BLaER1 treated with 17β-estradiol and CSF1 and Interleukin-3, amounts not matched to agents 10 nM and 100 nM (cell line): Measurements from ENCODE around the gene DMPK.
A peak's percentile ranks its signal among the peaks of the same experiment; 100 is the strongest.

Experiments used
- H3K27ac ChIP-seq, 11 experiments: shearing (Covaris generic); formaldehyde crosslinking; 2 replicates each; pipeline ENCODE4 v1.8.1; 2022
- H3K27me3 ChIP-seq, 11 experiments: shearing (Covaris generic); formaldehyde crosslinking; 2 replicates each; pipeline ENCODE4 v1.8.1; 2022
- H3K36me3 ChIP-seq, 11 experiments: shearing (Covaris generic); formaldehyde crosslinking; 2 replicates each; pipeline ENCODE4 v1.8.1; 2022
- H3K4me1 ChIP-seq, 10 experiments: shearing (Covaris generic); formaldehyde crosslinking; 2 replicates each; pipeline ENCODE4 v1.8.1; 2022
- H3K4me2 ChIP-seq, 11 experiments: shearing (Covaris generic); formaldehyde crosslinking; 2 replicates each; pipeline ENCODE4 v1.8.1; 2022
- H3K4me3 ChIP-seq, 10 experiments: shearing (Covaris generic); formaldehyde crosslinking; 2 replicates each; pipeline ENCODE4 v1.8.1; 2022
- H3K9ac ChIP-seq, 11 experiments: shearing (Covaris generic); formaldehyde crosslinking; 2 replicates each; pipeline ENCODE4 v1.8.1; 2022
- H3K9me3 ChIP-seq, 11 experiments: shearing (Covaris generic); formaldehyde crosslinking; replicated peaks in 1 of 11; 2 replicates each; pipeline ENCODE4 v1.8.1; 2022
- H4K20me1 ChIP-seq, 11 experiments: shearing (Covaris generic); formaldehyde crosslinking; 2 replicates each; pipeline ENCODE4 v1.8.1; 2022
- Cebpa-rat ChIP-seq, 11 experiments: shearing (Covaris generic); IDR thresholded peaks; 2 replicates each; pipeline ENCODE4 v1.8.1; 2022

DMPK gene

GRCh38 chr19:45767881-45768654, 14.2 kb downstream of the DMPK start:
- H3K27ac ChIP-seq, result peak overlapping the region in 10 of 11 experiments; percentile 65 to 82 (median 74); a peak in 19 of 22 replicates
- H3K4me2 ChIP-seq, result peak overlapping the region; percentile 87 to 100 (median 99)

GRCh38 chr19:45767410-45767880, 14.8 kb downstream of the DMPK start:
- Histone ChIP-seq H3K27ac (no peak overlapping the region), H3K4me1 (peaks cover 9 to 74% (median 62%) of the 10 kb centered on the region in 10 experiments), H4K20me1 (peaks cover 16 to 57% (median 18%) of the 10 kb centered on the region in 11 experiments; a peak in 21 of 22 replicates), H3K9ac (peak overlapping the region in 7 of 11 experiments; percentile 76 to 85 (median 81); a peak in 12 of 22 replicates), H3K27me3 (peaks cover 14 to 38% (median 20%) of the 10 kb centered on the region in 11 experiments), H3K4me2 (peak overlapping the region; percentile 87 to 100 (median 99)), H3K9me3 (no peaks in the 10 kb centered on the region), H3K36me3 (peaks cover 0 to 5% (median 0%) of the 10 kb centered on the region in 11 experiments; a peak in 2 of 22 replicates), H3K4me3 (peak overlapping the region; percentile 69 to 83 (median 76))
- no peak for TF ChIP-seq Cebpa-rat (IDR thresholded peaks at IDR 0.05)

More at GRCh38 chr19:45767881-45768654, 14.2 kb downstream of the DMPK start:
- Histone ChIP-seq H3K9ac (peak overlapping the region; percentile 66 to 85 (median 77)), H3K4me3 (peak overlapping the region; percentile 69 to 83 (median 76)), H3K36me3 (peaks cover 0 to 11% (median 0%) of the 10 kb centered on the region in 11 experiments; a peak in 2 of 22 replicates), H3K27me3 (peaks cover 14 to 44% (median 20%) of the 10 kb centered on the region in 11 experiments), H3K4me1 (peaks cover 14 to 74% (median 62%) of the 10 kb centered on the region in 10 experiments), H4K20me1 (peaks cover 22 to 64% (median 24%) of the 10 kb centered on the region in 11 experiments; a peak in 21 of 22 replicates), H3K9me3 (no peaks in the 10 kb centered on the region)
- TF ChIP-seq Cebpa-rat (IDR thresholded peaks at IDR 0.05), result no peak

- Histone ChIP-seq H3K36me3 (peaks cover 0 to 5% (median 0%) of the 10 kb centered on the region in 11 experiments; a peak in 2 of 22 replicates), H3K4me1 (peaks cover 9 to 74% (median 62%) of the 10 kb centered on the region in 10 experiments), H4K20me1 (peaks cover 12 to 52% (median 13%) of the 10 kb centered on the region in 11 experiments; a peak in 21 of 22 replicates), H3K4me2 (peak overlapping the region in 9 of 11 experiments; percentile 5 to 100 (median 99); a peak in 12 of 22 replicates), H3K9me3 (no peaks in the 10 kb centered on the region), H3K27me3 (peaks cover 14 to 33% (median 20%) of the 10 kb centered on the region in 11 experiments), H3K4me3 (no peak overlapping the region), H3K9ac (0 out of 22 replicates have a peak overlapping the region, but pooled peaks of 1 of the 11 experiments have one; percentile 85), H3K27ac (no peak overlapping the region)
- no peak for TF ChIP-seq Cebpa-rat (IDR thresholded peaks at IDR 0.05)
Observed at GRCh38 chr19:45766869-45767346, 15.4 kb downstream of the DMPK start.

- H3K27me3 ChIP-seq, result peaks cover 14 to 27% (median 20%) of the 10 kb centered on the region in 11 experiments
- no peak overlapping the region for H3K4me3 ChIP-seq
- H3K27ac ChIP-seq, result no peak overlapping the region
- H3K4me2 ChIP-seq, result peak overlapping the region in 5 of 11 experiments; percentile 87 to 100 (median 99); a peak in 4 of 22 replicates
- H3K36me3 ChIP-seq, result peaks cover 0 to 4% (median 0%) of the 10 kb centered on the region in 11 experiments; a peak in 2 of 22 replicates
- peaks cover 6 to 47% (median 7%) of the 10 kb centered on the region in 11 experiments; a peak in 20 of 22 replicates for H4K20me1 ChIP-seq
- peaks cover 9 to 74% (median 61%) of the 10 kb centered on the region in 10 experiments for H3K4me1 ChIP-seq
- no peak overlapping the region for H3K9ac ChIP-seq
- H3K9me3 ChIP-seq, result no peaks in the 10 kb centered on the region
- TF ChIP-seq Cebpa-rat (IDR thresholded peaks at IDR 0.05), result no peak
Observed at GRCh38 chr19:45766296-45766868, 15.9 kb downstream of the DMPK start.

- peaks cover 14 to 22% (median 19%) of the 10 kb centered on the region in 11 experiments for H3K27me3 ChIP-seq
- peaks cover 9 to 68% (median 55%) of the 10 kb centered on the region in 10 experiments for H3K4me1 ChIP-seq
- no peak overlapping the region for H3K4me3 ChIP-seq
- no peaks in the 10 kb centered on the region for H3K36me3 ChIP-seq
- no peak overlapping the region for H3K4me2 ChIP-seq
- no peak overlapping the region for H3K9ac ChIP-seq
- TF ChIP-seq Cebpa-rat (IDR thresholded peaks at IDR 0.05), result no peak
- H3K27ac ChIP-seq, result no peak overlapping the region
- no peaks in the 10 kb centered on the region for H3K9me3 ChIP-seq
- peaks cover under 1 to 41% (median 4%) of the 10 kb centered on the region in 11 experiments; a peak in 16 of 22 replicates for H4K20me1 ChIP-seq
Observed at GRCh38 chr19:45765702-45766295, 16.5 kb downstream of the DMPK start.

- H3K27me3 ChIP-seq, result peaks cover 14 to 21% (median 19%) of the 10 kb centered on the region in 11 experiments
- no peaks in the 10 kb centered on the region for H3K36me3 ChIP-seq
- TF ChIP-seq Cebpa-rat (IDR thresholded peaks at IDR 0.05), result no peak
- no peaks in the 10 kb centered on the region for H3K9me3 ChIP-seq
- peaks cover 9 to 64% (median 53%) of the 10 kb centered on the region in 10 experiments for H3K4me1 ChIP-seq
- peak overlapping the region in 2 of 11 experiments; percentile 1 to 9; a peak in 4 of 22 replicates for H3K4me2 ChIP-seq
- no peak overlapping the region for H3K4me3 ChIP-seq
- no peak overlapping the region for H3K27ac ChIP-seq
- peaks cover 0 to 38% (median 4%) of the 10 kb centered on the region in 11 experiments; a peak in 8 of 22 replicates for H4K20me1 ChIP-seq
- no peak overlapping the region for H3K9ac ChIP-seq
Observed at GRCh38 chr19:45764945-45765701, 17.2 kb downstream of the DMPK start.

GRCh38 chr19:45764475-45764874, 17.8 kb downstream of the DMPK start:
- Histone ChIP-seq H3K4me3 (no peak overlapping the region), H4K20me1 (peaks cover 0 to 38% (median 0%) of the 10 kb centered on the region in 11 experiments; a peak in 5 of 22 replicates), H3K36me3 (no peaks in the 10 kb centered on the region), H3K9ac (no peak overlapping the region), H3K27ac (no peak overlapping the region), H3K27me3 (peaks cover 14 to 21% (median 19%) of the 10 kb centered on the region in 11 experiments), H3K4me2 (peak overlapping the region in 6 of 11 experiments; percentile 14 to 66 (median 41); a peak in 7 of 22 replicates), H3K4me1 (peaks cover 9 to 59% (median 47%) of the 10 kb centered on the region in 10 experiments), H3K9me3 (no peaks in the 10 kb centered on the region)
- TF ChIP-seq Cebpa-rat (IDR thresholded peaks at IDR 0.05), result no peak
